ENCODE data around the gene MACROD1.

The MACROD1 gene

DNA sequence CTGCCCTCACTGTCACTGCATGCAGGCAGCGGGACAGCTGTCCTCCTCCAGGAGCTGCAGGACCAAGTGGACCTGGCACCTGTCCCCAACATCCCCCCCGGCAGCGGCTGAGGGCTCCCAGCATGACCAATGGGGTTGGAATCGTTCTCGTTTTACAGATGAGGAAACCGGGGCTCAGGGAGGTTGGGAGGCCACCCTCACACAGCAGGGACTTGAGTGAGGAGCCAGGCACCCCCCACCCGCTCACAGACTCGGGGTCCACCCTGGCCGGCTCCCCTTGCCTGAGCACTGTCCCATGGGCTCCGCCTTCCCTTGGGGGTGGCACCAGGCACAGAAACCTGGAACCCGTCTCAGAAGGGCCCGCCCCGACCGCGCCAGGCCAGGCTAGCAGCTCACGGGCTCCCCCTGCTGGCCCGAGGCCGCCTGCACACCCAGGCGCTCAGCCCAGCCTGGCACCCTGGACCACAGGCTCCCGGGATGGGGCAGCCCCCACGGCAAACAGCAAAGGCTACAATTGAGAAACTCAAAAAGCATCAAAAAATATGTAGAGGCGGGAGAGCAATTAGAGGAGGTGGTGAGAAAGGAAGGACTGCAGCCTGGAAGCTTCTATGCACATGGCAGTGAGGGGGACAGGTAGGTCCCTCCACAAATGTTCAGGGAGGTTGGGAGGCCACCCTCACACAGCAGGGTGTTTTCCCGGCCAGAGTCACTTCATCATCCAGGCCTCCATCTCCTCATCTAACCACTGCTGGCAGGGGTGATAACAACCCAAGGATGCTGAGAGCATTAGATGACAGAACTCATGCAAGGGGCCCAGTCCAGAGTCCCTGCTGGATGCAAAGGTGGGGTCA lies 12.8 kb downstream of the MACROD1 start:
- in situ Hi-C loops (cut with MboI; ENCODE audit: low sequenced_read_pairs): no loop called here

DNA sequence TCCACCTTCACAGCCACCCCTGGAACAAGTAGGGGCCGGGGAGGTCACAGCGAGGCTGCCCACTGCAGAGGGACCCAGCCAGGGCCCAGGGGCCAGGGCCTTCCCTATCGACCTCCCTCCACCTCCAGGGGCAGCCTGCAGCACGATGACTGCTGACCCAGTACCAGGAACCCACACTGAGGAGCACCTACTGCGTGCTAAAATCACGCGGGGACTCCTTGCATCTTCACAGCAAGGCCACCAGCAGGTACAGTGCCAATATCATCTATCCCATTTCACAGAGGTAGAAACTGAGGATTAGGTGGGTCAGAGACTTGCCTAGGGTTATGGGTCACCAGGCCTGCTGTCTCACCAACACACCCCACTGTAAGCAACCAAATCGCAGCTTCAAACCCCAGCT lies 14.6 kb downstream of the MACROD1 start:
- in situ Hi-C loops (cut with MboI; ENCODE audit: low sequenced_read_pairs): no loop called here

DNA sequence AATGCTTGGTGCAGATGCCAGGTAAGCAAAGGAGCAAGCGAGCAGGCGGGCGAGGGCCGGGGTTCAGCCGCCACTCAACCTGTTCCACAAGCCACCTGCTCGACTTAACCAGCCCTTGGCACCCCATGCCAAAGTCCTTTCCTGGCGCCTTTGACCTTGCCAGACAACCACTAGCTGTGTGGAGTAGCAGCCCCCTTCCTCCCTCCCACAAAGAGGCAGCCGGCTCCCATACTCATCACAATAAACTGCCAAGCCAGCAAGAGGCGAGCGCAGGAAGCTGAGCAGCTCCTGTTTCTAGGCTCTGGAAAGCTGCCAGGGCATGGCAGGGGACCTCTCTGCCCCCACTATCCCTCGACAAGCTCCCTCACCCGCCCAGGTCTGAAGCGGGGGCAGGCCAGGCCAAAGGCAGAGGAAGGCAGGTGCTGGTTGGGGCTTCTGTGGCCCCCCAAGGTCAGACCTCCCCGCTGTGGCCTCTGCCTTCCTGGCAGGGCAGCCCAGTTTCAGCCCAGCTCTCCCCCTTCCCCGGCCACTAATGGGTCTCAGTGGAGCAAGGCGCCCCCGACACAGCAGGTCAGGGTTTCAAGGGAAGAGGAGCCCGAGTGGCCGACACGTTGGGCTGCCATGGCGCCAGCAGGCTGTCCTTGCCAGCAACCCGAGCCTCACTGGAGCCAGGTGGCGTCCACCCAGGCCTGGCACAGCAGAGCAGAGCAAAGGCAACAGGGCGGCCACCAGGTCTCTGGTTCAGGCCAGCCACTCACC lies 15.3 kb downstream of the MACROD1 start:
- in situ Hi-C loops (cut with MboI; ENCODE audit: low sequenced_read_pairs): no loop called here

DNA sequence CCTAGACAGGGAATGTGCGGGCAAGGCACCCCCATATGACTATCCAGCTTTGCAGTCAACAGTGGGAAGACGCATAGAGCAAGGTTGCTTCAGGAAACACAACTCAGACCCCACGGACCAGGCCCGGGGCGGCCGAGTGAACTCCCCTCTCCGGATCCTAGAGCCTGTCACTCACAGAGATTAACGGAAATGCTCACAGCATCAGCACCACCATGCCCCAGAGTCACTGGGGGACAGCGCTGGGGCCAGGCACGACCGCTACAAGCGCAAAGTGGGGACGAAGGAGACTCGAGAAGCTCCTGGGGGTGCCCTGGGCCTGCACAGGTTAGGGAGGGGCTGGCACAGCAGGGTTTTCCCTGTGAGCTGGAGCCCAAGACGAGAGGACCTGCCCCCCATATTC lies 15.9 kb downstream of the MACROD1 start:
- in situ Hi-C loops (cut with MboI; ENCODE audit: low sequenced_read_pairs): no loop called here

DNA sequence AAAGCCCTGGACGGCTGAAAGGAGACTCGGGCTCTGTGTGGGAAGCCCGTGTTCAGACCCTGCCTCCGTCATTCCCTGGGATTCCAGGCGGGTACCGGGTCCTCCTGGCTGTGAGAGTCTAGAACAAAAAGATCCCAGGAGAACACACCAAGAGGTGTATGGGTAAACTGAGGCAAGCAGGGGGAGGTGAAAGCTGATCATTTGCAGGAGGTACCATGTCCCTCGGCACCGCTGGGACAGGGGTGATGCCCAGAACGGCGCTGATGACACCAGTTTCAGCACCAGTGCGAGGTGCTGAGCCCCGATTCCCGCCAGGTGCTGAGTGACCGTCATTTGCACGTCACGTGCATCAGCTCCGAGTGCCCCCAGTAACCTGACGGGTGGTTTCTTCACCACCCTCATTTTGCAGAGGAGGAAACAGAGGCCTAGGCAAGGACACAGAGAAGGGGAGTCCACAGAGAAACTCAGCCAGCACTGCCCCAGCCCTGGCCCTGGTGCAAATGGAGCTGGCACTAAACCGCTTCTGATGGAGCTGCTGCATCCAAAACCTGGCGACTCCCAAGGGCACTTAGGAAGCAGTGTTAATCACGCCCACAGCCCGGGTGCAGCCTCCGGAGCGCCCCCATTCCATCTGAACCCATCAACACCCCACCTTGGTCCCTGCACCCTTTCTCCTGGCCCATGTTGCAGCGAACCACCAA lies 16.8 kb downstream of the MACROD1 start:
- in situ Hi-C loops (cut with MboI; ENCODE audit: low sequenced_read_pairs): no loop called here

DNA sequence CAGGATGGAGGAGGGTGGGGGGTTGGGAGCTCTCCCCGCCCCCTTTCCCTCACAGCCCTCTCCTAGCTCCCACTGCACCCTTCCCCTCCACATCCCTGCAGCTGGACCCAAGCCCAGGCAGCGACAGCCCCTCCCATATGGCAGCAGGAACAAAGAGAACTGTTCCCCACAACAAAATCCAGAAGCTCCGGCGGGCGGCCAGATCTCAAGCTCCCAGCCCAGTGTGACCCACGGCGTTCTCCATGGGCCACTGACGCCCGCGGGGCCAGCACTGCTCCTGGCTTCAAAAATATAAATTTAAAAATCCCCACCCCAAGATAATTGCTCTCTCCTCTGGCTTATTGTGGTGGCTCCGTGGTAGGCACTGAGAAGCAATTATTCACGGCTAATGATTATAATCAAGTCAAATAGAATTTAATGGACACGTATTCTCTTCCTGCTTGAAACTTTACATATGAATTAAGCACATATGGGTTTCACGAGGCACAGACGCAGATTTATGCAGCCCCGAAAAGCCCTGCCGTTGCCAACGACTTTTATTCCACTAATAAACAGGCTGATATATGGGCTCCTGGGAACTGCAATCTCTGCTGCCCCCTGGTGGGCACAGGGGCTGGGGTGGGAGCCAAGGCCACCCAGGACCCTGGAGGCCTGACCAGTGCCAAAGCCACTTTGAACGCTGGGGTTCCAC lies 17.5 kb downstream of the MACROD1 start:
- in situ Hi-C loops (cut with MboI; ENCODE audit: low sequenced_read_pairs): no loop called here

DNA sequence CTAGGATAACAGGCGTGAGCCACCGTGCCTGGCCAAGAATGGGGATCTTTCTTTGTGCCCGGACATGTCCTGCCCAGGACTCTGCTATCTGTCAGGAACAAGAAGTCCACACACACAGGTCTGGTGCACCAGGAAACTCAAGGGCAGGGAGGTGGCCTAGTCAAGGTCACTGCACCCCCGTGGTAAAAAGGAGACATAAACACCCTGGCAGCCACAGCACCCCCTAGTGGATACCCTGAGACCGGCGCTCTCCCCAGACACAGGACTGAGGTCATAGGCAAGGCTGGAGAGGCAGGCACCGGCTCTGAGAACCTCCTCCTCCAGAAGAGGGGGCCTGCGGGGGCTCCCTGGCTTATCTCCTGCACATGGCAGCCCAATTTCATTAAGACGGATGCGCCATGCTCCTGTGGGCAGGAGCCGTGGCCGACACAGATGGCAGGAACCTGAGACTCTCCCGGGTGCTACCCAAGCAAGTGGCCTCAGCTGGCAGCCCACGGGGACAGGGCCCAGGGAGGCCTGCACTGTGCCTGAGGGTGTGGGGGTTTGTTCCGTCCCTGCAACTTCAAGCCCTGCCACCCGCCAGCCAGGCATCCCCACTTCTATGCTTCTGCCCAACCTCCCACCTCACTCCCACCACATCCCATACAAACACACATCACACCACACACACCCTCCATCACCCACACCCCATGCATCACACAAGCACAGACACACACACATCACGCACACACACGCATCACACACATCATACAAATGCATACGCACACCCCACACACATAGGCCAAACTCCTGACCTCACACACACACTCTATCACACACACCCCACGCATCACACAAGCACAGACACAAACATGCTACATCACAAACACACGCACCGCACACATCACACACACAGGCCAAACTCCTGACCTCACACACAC lies 19.6 kb downstream of the MACROD1 start:
- in situ Hi-C loops (cut with MboI; ENCODE audit: low sequenced_read_pairs): no loop called here

DNA sequence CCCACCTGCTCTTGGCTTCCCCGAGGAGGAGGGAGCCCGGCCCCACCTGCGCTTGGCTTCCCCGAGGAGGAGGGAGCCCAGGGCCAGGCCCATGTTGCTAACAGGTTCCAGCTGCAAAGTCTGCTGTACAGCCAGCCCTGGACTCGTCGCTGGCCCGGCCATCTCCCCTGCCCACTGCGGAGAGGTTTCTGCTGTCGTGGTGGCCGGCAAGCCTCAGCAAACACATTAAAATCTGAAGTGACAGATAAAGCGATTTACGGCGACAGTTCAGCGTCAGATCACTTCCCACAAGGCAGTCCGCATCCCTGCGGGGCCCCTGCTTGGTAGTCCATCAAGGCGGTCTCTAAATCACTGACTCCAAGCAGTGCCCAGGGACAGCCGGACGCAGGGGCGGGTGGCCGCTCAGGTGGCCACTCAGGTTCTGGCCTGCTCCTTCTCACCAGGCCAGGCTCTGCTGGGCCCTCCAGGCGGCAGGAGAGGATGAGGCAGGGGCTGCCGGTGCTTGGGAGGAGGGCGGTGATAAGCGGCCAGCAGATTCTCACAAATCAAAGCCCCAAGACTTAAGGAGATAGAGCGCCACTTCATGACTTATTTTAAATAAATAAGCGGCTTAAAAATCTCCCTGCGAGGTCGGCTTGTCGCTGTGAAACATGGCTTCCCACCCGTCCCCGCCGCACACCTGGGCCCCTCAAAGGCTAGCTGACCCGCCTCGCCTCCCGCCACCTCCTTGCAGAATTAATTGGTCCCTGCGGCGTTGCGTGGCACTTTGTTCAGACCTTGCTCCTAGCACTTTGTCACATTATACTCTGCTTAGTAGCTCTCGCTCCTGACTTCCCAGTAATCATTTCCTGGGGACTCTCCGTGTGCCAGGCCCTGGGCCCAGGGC lies 21.1 kb downstream of the MACROD1 start:
- in situ Hi-C loops (cut with MboI; ENCODE audit: low sequenced_read_pairs): no loop called here

DNA sequence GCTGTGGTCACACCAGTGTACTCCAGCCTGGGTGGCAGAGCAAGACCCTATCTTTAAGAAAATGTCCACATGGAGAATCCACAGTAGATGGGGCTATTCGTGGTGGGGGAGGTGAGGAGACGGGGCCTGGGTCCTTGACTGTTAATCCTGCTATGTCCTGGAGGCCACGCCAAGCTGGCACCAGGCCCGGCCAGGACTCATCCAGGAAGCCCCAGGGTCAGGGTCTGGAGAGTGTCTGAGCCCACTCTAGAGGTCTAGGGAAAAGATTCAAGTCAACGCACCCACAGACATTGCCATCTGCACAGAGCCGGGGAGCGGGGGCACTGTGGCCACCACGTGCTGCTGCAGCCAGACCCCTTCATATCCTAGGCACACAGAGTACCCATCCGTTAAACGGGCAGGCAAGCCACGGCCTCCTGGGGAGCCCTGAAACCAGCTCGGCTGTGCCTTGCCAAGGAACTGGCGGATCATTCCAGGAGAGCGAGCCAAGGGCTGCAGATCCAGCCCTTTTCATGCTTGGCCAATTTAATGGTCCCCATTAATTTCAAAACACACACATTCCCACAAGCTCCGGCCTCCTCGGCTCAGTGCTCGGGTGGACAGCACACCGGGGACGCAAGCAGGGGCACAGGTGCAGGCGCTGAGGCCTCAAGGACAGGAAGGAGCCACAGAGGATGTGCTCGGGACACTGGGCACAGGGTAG lies 24.7 kb downstream of the MACROD1 start:
- in situ Hi-C loops (cut with MboI; ENCODE audit: low sequenced_read_pairs): no loop called here

DNA sequence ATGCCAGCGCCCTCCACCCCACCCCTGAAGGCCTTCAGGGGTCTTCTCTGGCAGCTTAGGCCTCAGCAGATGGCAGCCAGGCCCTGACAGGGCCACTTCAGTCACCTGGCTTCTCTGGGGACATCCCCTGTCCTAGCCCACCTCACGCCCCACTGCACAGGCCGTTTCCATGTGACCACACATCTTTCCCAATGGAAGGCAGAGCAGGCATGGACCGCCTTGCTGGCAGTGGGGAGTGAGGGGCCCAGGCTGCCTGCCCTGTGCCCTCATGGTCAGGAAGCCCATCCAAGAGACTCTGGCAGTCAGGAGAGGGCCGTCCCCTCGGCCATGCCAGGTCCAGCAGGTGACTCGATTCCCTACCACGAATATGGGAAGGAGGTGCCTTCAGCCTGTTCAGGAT lies 25.8 kb downstream of the MACROD1 start:
- in situ Hi-C loops (cut with MboI; ENCODE audit: low sequenced_read_pairs): no loop called here

DNA sequence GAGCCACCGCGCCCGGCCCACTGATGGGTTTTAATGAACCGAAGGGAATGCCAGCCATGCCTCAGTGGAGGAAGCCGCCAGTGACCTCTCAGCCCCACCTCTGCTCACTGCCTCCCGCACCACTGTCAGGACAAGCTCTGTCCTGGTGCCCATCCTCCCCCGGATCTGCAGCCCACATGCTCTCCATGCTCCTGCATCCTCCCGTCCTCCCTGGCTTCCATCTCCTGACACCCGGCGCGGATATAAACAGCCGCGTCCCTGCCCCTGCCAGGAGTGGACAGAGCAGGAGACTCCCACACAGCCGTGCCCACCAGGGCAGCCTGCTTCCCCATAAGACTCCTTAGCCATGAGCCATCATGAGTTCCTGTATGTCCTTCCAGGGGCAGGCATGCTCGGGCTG lies 26.9 kb downstream of the MACROD1 start:
- in situ Hi-C loops (cut with MboI; ENCODE audit: low sequenced_read_pairs): no loop called here

DNA sequence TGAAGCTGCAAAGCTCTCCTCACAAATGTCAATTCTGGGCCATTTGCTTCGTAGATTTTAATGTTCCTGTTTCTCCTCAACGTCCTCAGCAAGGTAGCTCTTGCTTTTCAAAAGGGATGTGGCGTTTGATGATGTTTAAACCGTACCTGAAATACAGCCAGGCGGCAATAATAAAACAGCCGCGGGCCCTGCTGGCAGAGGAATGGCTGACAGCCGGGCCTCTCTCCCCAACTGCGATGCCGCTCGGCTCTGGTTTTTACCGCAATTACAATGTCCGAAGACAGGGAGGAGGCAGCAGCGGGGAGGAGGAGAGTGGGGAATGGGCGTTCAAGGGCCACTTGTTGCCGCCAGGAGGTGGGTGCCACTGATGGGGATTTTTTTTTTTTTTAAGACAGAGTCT lies 27.5 kb downstream of the MACROD1 start:
- in situ Hi-C loops (cut with MboI; ENCODE audit: low sequenced_read_pairs): no loop called here

DNA sequence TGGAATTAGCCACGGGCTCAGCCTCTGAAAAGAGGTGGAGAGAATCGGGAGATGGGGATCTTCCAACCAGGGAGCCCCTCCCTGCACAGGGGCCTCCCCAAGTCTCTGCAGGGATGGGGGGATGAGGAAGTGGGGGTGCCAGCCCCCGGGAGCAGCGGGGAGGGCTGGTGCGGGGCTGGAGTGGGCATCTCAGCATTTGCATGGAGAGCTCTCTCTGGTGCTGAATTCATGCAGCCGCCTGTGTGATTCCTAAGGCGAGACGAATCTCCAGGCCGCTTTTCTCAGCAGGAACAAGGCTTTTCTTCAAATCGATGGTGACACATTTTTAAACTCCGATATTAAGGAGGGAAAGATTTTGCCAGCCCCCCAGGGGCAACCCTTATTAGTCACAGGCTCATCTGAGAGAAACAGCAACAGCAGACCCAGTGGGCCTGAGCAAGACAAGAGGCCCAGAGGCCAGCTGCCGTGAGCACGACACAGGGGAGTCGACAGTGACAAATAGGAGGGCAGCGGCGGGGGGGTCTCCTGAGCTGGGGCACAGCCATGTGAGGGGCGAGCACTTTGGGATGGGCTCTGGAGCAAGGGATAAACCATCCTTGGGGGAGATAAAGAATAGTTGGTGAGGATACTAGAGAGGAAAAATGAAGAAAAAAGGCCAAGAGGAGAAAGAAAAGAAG lies 29.0 kb downstream of the MACROD1 start:
- in situ Hi-C loops (cut with MboI; ENCODE audit: low sequenced_read_pairs): no loop called here

DNA sequence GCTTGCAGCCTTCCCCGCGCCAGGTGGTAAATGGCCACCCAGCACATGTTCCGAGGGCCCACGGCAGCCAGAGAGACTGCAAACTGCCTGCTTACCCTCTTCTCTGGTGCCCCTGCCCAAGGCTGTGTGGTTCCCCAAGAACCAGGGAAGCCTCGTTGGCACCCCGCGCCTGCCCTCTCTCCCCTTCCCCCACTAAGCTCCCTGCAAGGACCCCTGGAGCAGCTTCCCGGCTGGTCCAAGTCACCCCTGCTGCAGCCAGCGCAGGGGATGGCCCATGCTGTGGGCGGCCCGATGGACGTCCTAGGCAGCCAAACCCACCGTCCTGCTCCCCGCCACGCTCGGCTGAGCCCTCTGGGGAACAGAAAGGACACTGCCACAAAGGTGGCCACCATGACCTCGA lies 30.2 kb downstream of the MACROD1 start:
- in situ Hi-C loops (cut with MboI; ENCODE audit: low sequenced_read_pairs): no loop called here

DNA sequence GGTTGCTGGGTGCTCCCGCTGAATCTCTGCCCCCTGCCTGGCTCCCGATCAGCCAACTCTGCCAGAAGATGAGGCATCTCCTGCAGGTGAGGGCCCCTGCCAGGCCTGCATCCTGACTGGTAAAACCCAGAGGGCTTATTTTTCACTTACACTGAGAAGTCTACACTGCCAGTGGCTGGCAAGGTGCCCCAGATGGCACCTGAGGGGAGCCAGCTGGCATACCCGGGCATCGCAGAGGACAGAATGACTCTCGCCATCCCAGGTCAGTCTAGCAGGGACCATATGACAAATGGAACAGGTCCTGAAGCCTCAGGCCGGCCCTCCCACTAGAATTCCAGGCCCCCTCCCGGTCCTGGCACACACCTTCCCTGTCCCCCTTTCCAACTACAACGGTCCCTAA lies 30.9 kb downstream of the MACROD1 start:
- in situ Hi-C loops (cut with MboI; ENCODE audit: low sequenced_read_pairs): no loop called here

DNA sequence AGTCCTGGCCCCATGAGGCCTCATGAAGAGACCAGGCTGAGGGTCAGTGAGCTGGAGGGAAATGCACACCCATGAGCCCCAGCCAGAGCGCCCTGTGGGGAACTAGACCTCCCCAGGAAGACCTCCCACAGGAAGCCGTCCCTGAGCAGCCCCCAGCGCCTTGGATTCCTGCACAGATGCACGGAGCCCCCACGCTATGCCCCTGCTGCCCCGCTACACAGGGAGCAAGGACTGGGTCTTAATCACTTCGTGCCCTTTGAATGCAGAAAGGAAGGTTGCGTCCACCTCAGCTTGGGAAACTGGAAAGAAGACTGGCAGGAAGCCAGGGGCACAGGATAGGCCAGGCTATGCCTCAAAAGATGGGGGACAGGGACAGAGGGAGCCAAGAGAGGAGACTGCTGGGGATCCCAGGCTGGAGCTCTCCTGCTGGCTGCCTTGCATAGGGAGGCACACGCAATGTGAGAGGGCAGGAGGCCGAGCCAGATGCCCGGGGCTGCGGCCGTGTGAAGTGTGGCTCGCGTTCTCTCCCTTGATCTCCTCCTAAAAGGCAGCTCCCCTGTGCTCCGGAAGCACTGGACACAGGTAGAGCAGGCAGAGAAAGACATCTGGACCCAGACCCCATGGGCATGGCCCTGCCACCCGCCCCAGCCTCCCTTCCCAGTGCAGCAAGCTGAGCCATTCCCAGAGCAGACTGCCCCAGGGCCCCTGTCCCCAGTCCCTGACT lies 32.8 kb downstream of the MACROD1 start:
- in situ Hi-C loops (cut with MboI; ENCODE audit: low sequenced_read_pairs): no loop called here

DNA sequence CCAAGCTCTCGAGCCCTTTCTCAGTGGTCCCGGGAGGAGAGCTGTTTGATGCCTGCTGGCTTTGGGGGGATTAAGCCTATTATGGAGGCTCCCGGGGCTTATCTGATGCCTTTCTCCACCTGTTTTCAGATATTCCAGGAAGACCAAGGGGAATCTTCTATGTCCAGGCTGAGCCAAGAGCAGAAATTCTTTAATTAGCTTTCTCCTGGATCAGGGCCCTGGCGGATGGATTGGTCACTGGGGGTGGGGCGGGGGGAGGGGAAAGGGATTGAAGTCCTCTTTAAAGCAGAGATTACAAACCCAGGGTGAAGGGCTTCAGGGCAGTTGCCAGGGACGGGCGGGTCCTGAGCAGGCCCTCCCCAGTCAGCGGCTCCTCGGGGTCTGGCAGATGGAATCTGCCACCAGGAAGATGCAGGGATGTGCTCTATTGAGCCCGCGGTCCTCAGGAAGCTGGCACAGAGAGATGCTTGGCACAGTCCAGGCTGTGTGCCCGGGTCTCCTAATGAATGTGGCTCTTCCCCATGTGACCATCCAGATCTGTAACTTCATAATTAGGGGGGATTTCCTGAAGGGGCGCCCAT lies 33.6 kb downstream of the MACROD1 start:
- in situ Hi-C loops (cut with MboI; ENCODE audit: low sequenced_read_pairs): no loop called here

All from HL-60/S4 treated with retinoic acid at 250 ng/mL for 4 days and 3 days (cell line).